Measurements from ENCODE around the gene THSD7A.

THSD7A gene

GRCh38 chr7:11605749-11606148 lies 226.2 kb downstream of the THSD7A start:
- no peak for TF ChIP-seq CTCF (conservative IDR thresholded peaks at IDR 0.05)
- no peak overlapping the region for H3K27ac ChIP-seq

DNA sequence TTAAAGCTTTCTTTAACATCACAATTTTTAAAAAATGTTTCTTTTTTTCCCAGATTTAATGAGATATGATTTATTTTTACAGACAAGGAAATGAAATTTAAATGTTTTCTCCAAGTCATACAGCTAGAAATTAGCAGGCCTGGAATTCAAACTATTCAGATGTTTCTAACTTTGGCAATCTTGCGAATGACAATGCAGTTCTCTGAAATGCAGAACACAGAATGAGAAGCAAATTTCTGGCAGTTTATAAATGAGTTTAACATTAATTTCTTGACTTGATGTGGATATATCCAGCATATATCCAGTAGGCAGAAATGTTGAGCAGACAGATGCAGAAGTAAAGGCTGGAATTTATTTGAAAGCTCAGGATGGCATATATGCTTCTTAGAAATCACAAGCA lies 227.5 kb downstream of the THSD7A start:
- TF ChIP-seq CTCF (conservative IDR thresholded peaks at IDR 0.05) = no peak
- H3K27ac ChIP-seq = no peak overlapping the region

GRCh38 chr7:11601761-11602160 lies 230.2 kb downstream of the THSD7A start:
- no peak for TF ChIP-seq CTCF (conservative IDR thresholded peaks at IDR 0.05)
- no peak overlapping the region for H3K27ac ChIP-seq

DNA sequence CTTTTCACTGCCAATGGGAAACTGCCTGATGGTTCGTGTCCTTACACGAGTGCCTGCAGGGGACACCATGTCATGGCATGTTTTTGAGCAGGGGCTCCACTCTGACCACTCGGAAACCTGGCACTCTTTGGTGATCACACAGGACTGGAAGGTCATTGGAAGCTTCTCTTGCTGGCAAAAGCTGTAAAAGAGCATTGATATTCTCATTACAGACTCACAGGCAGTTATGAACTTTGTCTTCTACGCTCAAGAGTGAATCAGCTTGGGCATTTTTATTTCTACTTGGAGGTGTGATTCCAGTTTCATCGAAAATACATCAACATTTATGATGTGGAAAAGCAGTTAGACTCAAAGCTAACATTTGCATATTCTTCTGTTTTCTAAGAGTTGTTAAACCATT lies 238.7 kb downstream of the THSD7A start:
- H3K27ac ChIP-seq = peak overlapping the region; percentile 70
- TF ChIP-seq CTCF (conservative IDR thresholded peaks at IDR 0.05) = no peak

DNA sequence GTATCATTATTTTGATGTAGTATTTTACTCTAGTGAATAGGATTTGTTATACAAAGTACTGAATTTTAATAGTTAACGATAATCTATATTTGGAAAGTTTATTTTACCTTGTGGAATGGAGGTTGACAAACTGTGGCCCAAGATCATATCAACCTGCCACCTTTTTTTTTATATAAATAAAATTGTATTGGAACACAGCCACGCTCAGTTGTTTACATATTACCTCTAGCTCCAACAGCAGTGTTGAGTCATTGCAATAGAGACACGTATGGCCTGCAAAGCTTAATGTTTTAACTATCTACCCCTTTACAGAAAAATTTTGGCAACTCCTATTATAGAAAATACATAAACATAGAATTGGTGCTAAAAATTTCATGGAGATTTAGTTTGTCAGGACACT lies 239.3 kb downstream of the THSD7A start:
- peak overlapping the region; percentile 70 for H3K27ac ChIP-seq
- TF ChIP-seq CTCF (conservative IDR thresholded peaks at IDR 0.05) = no peak

DNA sequence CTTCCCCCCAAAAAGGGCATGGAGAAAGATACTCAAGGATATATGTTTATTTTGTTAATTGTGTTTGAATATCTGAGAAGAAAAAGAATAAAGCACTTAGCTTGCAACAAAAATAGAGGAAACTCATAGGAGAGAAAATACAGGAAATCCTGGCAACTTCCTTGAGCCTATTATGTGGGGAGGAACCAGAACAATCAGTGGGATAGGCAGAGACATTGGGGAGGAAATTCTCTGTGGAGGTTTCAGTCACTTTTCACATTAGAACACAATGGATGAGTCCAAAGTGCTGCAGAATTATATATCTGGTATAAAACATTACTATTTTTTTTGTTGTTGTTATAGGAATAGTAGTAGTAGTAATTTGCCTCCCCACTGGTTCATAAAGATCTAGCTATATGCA lies 240.1 kb downstream of the THSD7A start:
- no peak for TF ChIP-seq CTCF (conservative IDR thresholded peaks at IDR 0.05)
- peak overlapping the region; percentile 70 for H3K27ac ChIP-seq

DNA sequence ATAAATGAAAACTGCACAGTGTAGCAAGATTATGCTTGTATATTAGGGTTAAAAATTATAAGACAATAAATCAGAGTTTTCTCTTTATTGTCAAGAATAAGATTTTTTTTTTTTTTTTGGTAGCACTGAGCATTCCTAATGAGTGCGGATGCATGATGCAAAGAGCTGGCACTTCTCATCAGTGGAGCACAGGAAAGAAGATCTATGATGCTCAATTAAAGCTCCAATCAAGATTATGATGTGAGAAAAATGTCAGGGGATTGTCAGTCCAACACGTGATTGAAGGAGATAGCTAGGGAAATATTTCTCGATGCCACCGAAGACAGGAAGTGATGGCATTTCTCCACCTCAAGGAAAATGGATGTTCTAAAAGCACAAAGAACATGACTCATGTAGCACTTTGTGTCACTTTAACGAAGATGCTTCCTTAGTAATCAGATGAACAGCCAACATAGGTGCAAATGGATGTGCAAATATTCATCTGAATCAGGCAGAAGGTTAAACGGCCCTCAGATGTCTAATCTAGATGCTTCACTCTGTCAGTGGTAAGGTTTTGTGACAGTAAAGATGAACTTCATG lies 240.9 kb downstream of the THSD7A start:
- TF ChIP-seq CTCF (conservative IDR thresholded peaks at IDR 0.05) = no peak
- H3K27ac ChIP-seq = no peak overlapping the region; the same call in 1 of the 2 replicates

Data from VCaP (cell line).